GM21825 (cell line): ENCODE data around the gene NOL8.

Experiments used
- ATAC-seq: cut with Tn5 transposase; IDR thresholded peaks from one replicate; pipeline ENCODE4 v1.9.1; 2021; ENCODE audit warnings: mild to moderate bottlenecking, moderate library complexity; ENCODE audit not compliant: unreplicated experiment

NOL8 gene

GRCh38 chr9:92325269-92325990, at the start of gene NOL8, which contains the start of gene CENPP:
Gene NOL8 (minus strand): TSS chr9:92325350. CDS start chr9:92324161, 1,189 bp downstream.
Gene CENPP (plus strand): TSS chr9:92325953.
- ATAC-seq = peak; percentile 92

- ATAC-seq = no peak
Measured at GRCh38 chr9:92373167-92373566, 48.0 kb upstream of the NOL8 start.

- no peak for ATAC-seq
Measured at GRCh38 chr9:92369075-92369474, 43.9 kb upstream of the NOL8 start.

- ATAC-seq = no peak
Measured at GRCh38 chr9:92360083-92360482, 34.9 kb upstream of the NOL8 start.

- no peak for ATAC-seq
Measured at GRCh38 chr9:92359394-92359995, 34.3 kb upstream of the NOL8 start.

- no peak for ATAC-seq
Measured at GRCh38 chr9:92353051-92353450, 27.9 kb upstream of the NOL8 start.

GRCh38 chr9:92350740-92351133, 25.6 kb upstream of the NOL8 start:
- no peak for ATAC-seq

- ATAC-seq = no peak
Measured at GRCh38 chr9:92349771-92350739, 24.9 kb upstream of the NOL8 start.

GRCh38 chr9:92345582-92345981, 20.4 kb upstream of the NOL8 start:
- ATAC-seq = no peak

GRCh38 chr9:92342825-92343488, 17.8 kb upstream of the NOL8 start:
- no peak for ATAC-seq

- no peak for ATAC-seq
Measured at GRCh38 chr9:92341578-92341977, 16.4 kb upstream of the NOL8 start.

- ATAC-seq = no peak
Measured at GRCh38 chr9:92333282-92333634, 8.1 kb upstream of the NOL8 start.

- no peak for ATAC-seq
Measured at GRCh38 chr9:92332577-92333281, 7.6 kb upstream of the NOL8 start.

GRCh38 chr9:92328225-92328624, 3.1 kb upstream of the NOL8 start:
- ATAC-seq = no peak

GRCh38 chr9:92327283-92327850, 2.2 kb upstream of the NOL8 start:
- no peak for ATAC-seq

GRCh38 chr9:92325991-92326500, 896 bp upstream of the NOL8 start:
- peak; percentile 1 for ATAC-seq

- peak; percentile 15 for ATAC-seq
Measured at GRCh38 chr9:92324889-92325268, 271 bp downstream of the NOL8 start.

- no peak for ATAC-seq
Measured at GRCh38 chr9:92324431-92324830, 719 bp downstream of the NOL8 start.

GRCh38 chr9:92315456-92315855, 9.7 kb downstream of the NOL8 start:
- no peak for ATAC-seq

- no peak for ATAC-seq
Measured at GRCh38 chr9:92313624-92314012, 11.5 kb downstream of the NOL8 start.
